IMR-90 (cell line): ENCODE results near the gene DYSF. TPM values are rescaled to one million over a fixed set of nuclear protein-coding genes. Genes with fewer than 3 reads are reported as not detected.

Source experiments
- ATAC-seq: fragments of 200-7000 bp; cut with Tn5 transposase; 2 replicates; pipeline ENCODE4 v1.9.1; 2020; ENCODE audit warnings: low read depth, mild to moderate bottlenecking, moderate library complexity
- BruUV-seq: library from RNA; stranded (reverse); fragments of 400-500 nt; replicated peaks from 2 replicates; lab custom pipeline; 2021; lab: Mats Ljungman, UMichigan
- CTCF ChIA-PET: fragments of 300-600 bp; formaldehyde crosslinking; extraction: SDS; loops from one replicate; lab custom pipeline; 2021; ENCODE audit warnings: antibody characterized with exemption; lab: Yijun Ruan, JAX
- POLR2A ChIA-PET: fragments of 300-600 bp; sonication (Branson Sonifier 250); formaldehyde crosslinking; loops from one replicate; lab custom pipeline; 2022; ENCODE audit warnings: antibody characterized with exemption; ENCODE audit not compliant: unreplicated experiment; lab: Charles Lee
- DNase-seq: peaks from one replicate; pipeline ENCODE4 v3.0.0; 2013
- H2AFZ ChIP-seq: replicated peaks from 2 replicates; pipeline ENCODE3; 2013; ENCODE audit warnings: low read length, mild to moderate bottlenecking; ENCODE audit not compliant: poor library complexity
- H2AK5ac ChIP-seq: 2 replicates; pipeline ENCODE4 v1.6.1; 2013; ENCODE audit warnings: low read depth, low read length, inconsistent platforms
- H2AK9ac ChIP-seq: replicated peaks from 2 replicates; pipeline ENCODE3; 2013; ENCODE audit warnings: mild to moderate bottlenecking, low read depth, low read length, moderate library complexity; ENCODE audit not compliant: poor library complexity
- H2BK120ac ChIP-seq: 2 replicates; pipeline ENCODE4 v1.6.1; 2013; ENCODE audit warnings: low read depth, low read length, inconsistent platforms
- H2BK15ac ChIP-seq: 3 replicates; pipeline ENCODE4 v1.6.1; 2013; ENCODE audit warnings: low read depth, low read length, inconsistent platforms
- H2BK20ac ChIP-seq: 2 replicates; pipeline ENCODE4 v1.6.1; 2013; ENCODE audit warnings: low read depth, mild to moderate bottlenecking, inconsistent platforms, low read length, moderate library complexity
- H2BK5ac ChIP-seq: 2 replicates; pipeline ENCODE4 v1.6.1; 2013; ENCODE audit warnings: mild to moderate bottlenecking, low read depth, low read length, inconsistent platforms; ENCODE audit not compliant: poor library complexity, severe bottlenecking
- H3K14ac ChIP-seq: replicated peaks from 2 replicates; pipeline ENCODE4 v1.6.1; 2013; ENCODE audit warnings: low read depth, low read length, inconsistent platforms
- H3K18ac ChIP-seq: 2 replicates; pipeline ENCODE4 v1.6.1; 2013; ENCODE audit warnings: low read depth, low read length, control low read depth
- H3K23ac ChIP-seq: 2 replicates; pipeline ENCODE4 v1.6.1; 2013; ENCODE audit warnings: low read depth, low read length, inconsistent platforms
- H3K27ac ChIP-seq: 2 replicates; pipeline ENCODE4 v1.5.1; 2013; ENCODE audit warnings: mild to moderate bottlenecking, control low read depth, low read length; ENCODE audit not compliant: insufficient read depth
- H3K27me3 ChIP-seq: 2 replicates; pipeline ENCODE4 v1.6.1; 2013; ENCODE audit warnings: low read length; ENCODE audit not compliant: control insufficient read depth, insufficient read depth
- H3K36me3 ChIP-seq: 2 replicates; pipeline ENCODE4 v1.6.1; 2013; ENCODE audit warnings: low read length, mixed read lengths; ENCODE audit not compliant: control insufficient read depth, insufficient read depth
- H3K4ac ChIP-seq: 2 replicates; pipeline ENCODE4 v1.6.1; 2013; ENCODE audit warnings: low read depth, low read length, inconsistent platforms
- H3K4me1 ChIP-seq: 2 replicates; pipeline ENCODE4 v1.6.1; 2013; ENCODE audit warnings: low read length, mixed read lengths; ENCODE audit not compliant: control insufficient read depth, insufficient read depth
- H3K4me2 ChIP-seq: 2 replicates; pipeline ENCODE4 v1.6.1; 2013; ENCODE audit warnings: low read depth, mild to moderate bottlenecking, control low read depth, low read length, moderate library complexity
- H3K4me3 ChIP-seq: 2 replicates; pipeline ENCODE4 v1.5.1; 2013; ENCODE audit warnings: low read depth, mild to moderate bottlenecking, control low read depth, low read length, moderate library complexity; ENCODE audit not compliant: insufficient read depth
- H3K56ac ChIP-seq: 2 replicates; pipeline ENCODE4 v1.6.1; 2013; ENCODE audit warnings: low read length, inconsistent platforms; ENCODE audit not compliant: insufficient read depth; ENCODE audit errors: extremely low read depth
- H3K79me1 ChIP-seq, 2 experiments: 2 replicates each; pipeline ENCODE4 v1.6.1; 2013; ENCODE audit warnings: low read length in 2 of 2, inconsistent platforms in 1 of 2, low read depth in 1 of 2
- H3K9ac ChIP-seq: 2 replicates; pipeline ENCODE4 v1.6.1; 2013; ENCODE audit warnings: low read depth, low read length, control low read depth
- H3K9me1 ChIP-seq: 2 replicates; pipeline ENCODE4 v1.6.1; 2013; ENCODE audit warnings: low read length, inconsistent platforms; ENCODE audit not compliant: insufficient read depth
- H3K9me3 ChIP-seq: 2 replicates; pipeline ENCODE4 v1.6.1; 2013; ENCODE audit warnings: low read length; ENCODE audit not compliant: control insufficient read depth, insufficient read depth
- H4K20me1 ChIP-seq: 2 replicates; pipeline ENCODE4 v1.6.1; 2013; ENCODE audit warnings: low read length, inconsistent platforms; ENCODE audit not compliant: insufficient read depth
- H4K5ac ChIP-seq: 2 replicates; pipeline ENCODE4 v1.6.1; 2013; ENCODE audit warnings: mild to moderate bottlenecking, low read depth, low read length, control low read depth
- H4K8ac ChIP-seq, 2 experiments: 2 replicates each; pipeline ENCODE4 v1.6.1; 2013; ENCODE audit warnings: low read depth in 2 of 2, low read length in 2 of 2, control low read depth in 1 of 2, inconsistent platforms in 1 of 2
- H4K91ac ChIP-seq: 2 replicates; pipeline ENCODE4 v1.6.1; 2013; ENCODE audit warnings: low read depth, low read length, inconsistent platforms; ENCODE audit not compliant: insufficient read depth
- CEBPB ChIP-seq: IDR thresholded peaks from 2 replicates; pipeline ENCODE4 v1.6.1; 2012; ENCODE audit warnings: low read depth, low read length, improper control_type of control experiment
- FOS ChIP-seq: fragments of 150-350 bp; IDR thresholded peaks from 2 replicates; pipeline ENCODE4 v1.6.1; 2016; ENCODE audit warnings: low read depth, low read length
- RAD21 ChIP-seq: IDR thresholded peaks from 2 replicates; pipeline ENCODE4 v1.6.1; 2012; ENCODE audit warnings: low read length, improper control_type of control experiment
- SMC3 ChIP-seq: fragments of 150-350 bp; IDR thresholded peaks from 2 replicates; pipeline ENCODE4 v1.6.1; 2016; ENCODE audit warnings: low read depth, mild to moderate bottlenecking, antibody characterized with exemption, low read length, moderate library complexity
- WGBS, 2 experiments: methylation state at CpG; one replicate each; pipeline versions ENCODE4 v1.1.5 to v1.1.7; 2013; ENCODE audit warnings: missing lambda C conversion rate in 2 of 2; ENCODE audit not compliant: insufficient read length in 1 of 2; ENCODE audit errors: extremely low coverage in 2 of 2; 5-methylcytosine and 5-hydroxymethylcytosine counted together
- dilution Hi-C: fragments of 300-500 bp; cut with HindIII; formaldehyde crosslinking; loops from one replicate; pipeline ENCODE4 v1.14.3; 2018; ENCODE audit warnings: low sequenced_read_pairs; ENCODE audit not compliant: unreplicated experiment
- in situ Hi-C: fragments of 300-500 bp; cut with MboI; formaldehyde crosslinking; loops from 3 replicates; pipeline ENCODE4 v1.14.3; 2019; ENCODE audit warnings: low sequenced_read_pairs, inconsistent platforms, mixed read lengths
- intact Hi-C: fragments of 100-400 bp; cut with micrococcal nuclease; formaldehyde crosslinking; loops from 2 replicates; pipeline ENCODE4 v1.10.0; 2022
- polyA plus RNA-seq, 3 experiments: library from polyadenylated mRNA; depleted of rRNA; stranded (reverse); fragments of >200 nt; gene quantifications; 2 replicates each; pipeline ENCODE4 v1.2.3, GENCODE V29; 2012; ENCODE audit warnings: low replicate concordance in 1 of 3
- total RNA-seq: library from RNA; depleted of rRNA; stranded (reverse); fragments of >200 nt; gene quantifications from 2 replicates; pipeline ENCODE4 v1.2.3, GENCODE V29; 2012

The DYSF gene
- total and polyA plus RNA-seq, 2 of the 4 experiments (the other 2 are of a cell fraction), result 0.09 to 0.18 TPM

DNA sequence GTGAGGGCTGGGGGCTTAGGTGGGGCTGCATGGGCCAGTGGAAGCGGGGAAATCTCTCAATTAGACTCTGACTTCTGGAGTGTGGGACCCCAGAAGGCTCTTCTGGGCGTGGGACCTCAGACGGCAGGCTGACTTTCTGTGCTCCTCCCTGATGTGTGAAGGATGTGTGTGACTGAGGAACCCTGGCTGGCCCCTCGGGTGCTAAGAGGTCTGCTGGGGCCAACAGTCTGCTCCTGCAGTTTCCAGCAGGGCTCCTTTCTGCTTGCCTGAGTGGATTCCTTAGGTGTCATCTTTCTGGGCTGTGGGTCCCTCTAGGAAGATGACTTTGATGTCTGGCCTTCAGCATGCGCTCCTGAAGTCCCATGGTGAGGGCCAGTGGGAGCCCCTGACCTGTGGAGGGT is 167.5 kb downstream of the DYSF start:
- WGBS, 2 experiments, result 46% methylated on average over 4 of the region's 5 CpGs; no CpG with 5 or more reads in 1 of the 2 experiments
- no TSS peak for BruUV-seq

More for the DNA sequence above, 167.5 kb downstream of the DYSF start:
- Histone ChIP-seq H3K56ac (no peak overlapping the region), H2AK5ac (no peak overlapping the region), H3K18ac (no peak overlapping the region), H3K27ac (no peak overlapping the region), H4K8ac (no peak overlapping the region), H3K4me1 (no peaks in the 10 kb centered on the region), H4K5ac (no peak overlapping the region), H3K79me1 (no peaks in the 10 kb centered on the region), H3K9ac (no peak overlapping the region), H3K27me3 (peaks cover 12% of the 10 kb centered on the region), H3K4ac (no peak overlapping the region), H2BK120ac (no peak overlapping the region), H3K9me1 (no peaks in the 10 kb centered on the region; the same call in 1 of the 2 replicates), H3K4me2 (no peak overlapping the region), H3K4me3 (no peak overlapping the region), H3K9me3 (no peaks in the 10 kb centered on the region), H3K23ac (no peak overlapping the region), H2BK15ac (no peak overlapping the region), H2BK5ac (no peak overlapping the region), H3K14ac (no peak overlapping the region), H3K36me3 (no peaks in the 10 kb centered on the region), H2BK20ac (no peak overlapping the region), H4K20me1 (no peaks in the 10 kb centered on the region), H2AFZ (no peak overlapping the region), H4K91ac (no peak overlapping the region), H2AK9ac (no peak overlapping the region)
- dilution Hi-C loops, result no loop called here
- POLR2A ChIA-PET, result no interaction called here
- ATAC-seq (no peak), DNase-seq (no peak)
- TF ChIP-seq RAD21 (no peak), SMC3 (no peak), FOS (no peak), CEBPB (no peak)
- in situ Hi-C loops, result no loop called here
- CTCF ChIA-PET, result no interaction called here
- intact Hi-C loops, result no loop called here
